Stomach smooth muscle (tissue), 2 donors: Measurements from ENCODE around the gene ANGPT4.

ENCODE experiments used
- H3K27ac ChIP-seq: one replicate; pipeline ENCODE4 v1.7.0; 2013; ENCODE audit warnings: mild to moderate bottlenecking, low read length, inconsistent platforms
- H3K27me3 ChIP-seq, 2 donors: one replicate each; pipeline ENCODE4 v1.7.0; 2013; ENCODE audit warnings: low read length in 2 of 2; ENCODE audit not compliant: insufficient read depth in 2 of 2, control insufficient read depth in 1 of 2
- H3K36me3 ChIP-seq, 2 donors: one replicate each; pipeline ENCODE4 v1.7.0; 2013; ENCODE audit warnings: low read length in 2 of 2; ENCODE audit not compliant: control insufficient read depth in 2 of 2, insufficient read depth in 2 of 2
- H3K4me1 ChIP-seq: one replicate; pipeline ENCODE4 v1.7.0; 2013; ENCODE audit warnings: low read length; ENCODE audit not compliant: control insufficient read depth, insufficient read depth
- H3K4me3 ChIP-seq, 2 donors: one replicate each; pipeline ENCODE4 v1.7.0; 2013; ENCODE audit warnings: low read length in 2 of 2
- H3K9ac ChIP-seq, 2 donors: one replicate each; pipeline ENCODE4 v1.7.0; 2013; ENCODE audit warnings: low read length in 2 of 2, mild to moderate bottlenecking in 1 of 2
- H3K9me3 ChIP-seq, 2 donors: one replicate each; pipeline ENCODE4 v1.7.0; 2013; ENCODE audit warnings: low read length in 2 of 2; ENCODE audit not compliant: control insufficient read depth in 2 of 2
- donor health status: healthy.
- donor health status: Pancreatic carcinoma.

ANGPT4 gene, protein sequence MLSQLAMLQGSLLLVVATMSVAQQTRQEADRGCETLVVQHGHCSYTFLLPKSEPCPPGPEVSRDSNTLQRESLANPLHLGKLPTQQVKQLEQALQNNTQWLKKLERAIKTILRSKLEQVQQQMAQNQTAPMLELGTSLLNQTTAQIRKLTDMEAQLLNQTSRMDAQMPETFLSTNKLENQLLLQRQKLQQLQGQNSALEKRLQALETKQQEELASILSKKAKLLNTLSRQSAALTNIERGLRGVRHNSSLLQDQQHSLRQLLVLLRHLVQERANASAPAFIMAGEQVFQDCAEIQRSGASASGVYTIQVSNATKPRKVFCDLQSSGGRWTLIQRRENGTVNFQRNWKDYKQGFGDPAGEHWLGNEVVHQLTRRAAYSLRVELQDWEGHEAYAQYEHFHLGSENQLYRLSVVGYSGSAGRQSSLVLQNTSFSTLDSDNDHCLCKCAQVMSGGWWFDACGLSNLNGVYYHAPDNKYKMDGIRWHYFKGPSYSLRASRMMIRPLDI

DNA sequence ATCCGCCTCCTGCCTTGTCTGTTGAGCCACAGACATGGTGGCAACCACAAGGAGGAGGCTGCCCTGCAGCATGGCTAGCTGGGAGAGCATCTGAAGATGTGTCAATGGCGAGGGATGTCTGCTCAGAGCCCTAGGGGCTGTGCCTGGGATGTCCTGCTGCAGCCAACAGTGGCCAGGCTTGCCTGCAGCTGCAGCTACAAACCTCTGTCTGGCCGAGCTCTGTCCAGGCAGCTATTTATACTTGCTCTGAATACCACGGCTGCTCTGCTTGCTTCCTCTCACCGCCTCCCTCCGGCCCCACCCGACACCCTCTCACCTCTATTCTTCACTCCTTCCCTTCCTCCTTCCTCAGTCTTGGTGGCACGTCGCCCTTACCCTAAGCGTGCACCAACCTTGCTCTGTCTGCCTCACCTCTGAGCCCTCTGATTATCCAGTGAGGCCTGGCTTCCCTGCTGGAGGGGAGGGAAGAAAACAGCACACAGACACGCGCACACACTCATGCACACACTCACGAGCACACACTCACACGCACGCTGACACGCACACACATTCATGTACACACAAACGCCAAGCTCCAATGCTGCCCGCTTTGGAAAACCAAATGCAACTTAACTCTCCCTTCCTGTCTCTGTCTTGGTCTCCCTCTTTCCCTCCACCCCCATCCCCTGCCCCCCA lies at the start of gene ANGPT4:
ANGPT4 (minus strand) TSS at position 210 of the 675 bp plus-strand sequence; CDS start at position 90, 120 bp downstream.
- H3K27me3 ChIP-seq: peaks cover 14 to 21% of the 10 kb centered on the region in 2 donors
- H3K4me3 ChIP-seq: no peak within 1 kb of the TSS
- H3K4me1 ChIP-seq: no peaks in the 10 kb centered on the region
- H3K27ac ChIP-seq: no peak within 1 kb of the TSS
- peaks cover 0 to 3% of the 10 kb centered on the region in 2 donors for H3K9me3 ChIP-seq
- no peak within 1 kb of the TSS for H3K9ac ChIP-seq
- no peaks in the 10 kb centered on the region for H3K36me3 ChIP-seq

DNA sequence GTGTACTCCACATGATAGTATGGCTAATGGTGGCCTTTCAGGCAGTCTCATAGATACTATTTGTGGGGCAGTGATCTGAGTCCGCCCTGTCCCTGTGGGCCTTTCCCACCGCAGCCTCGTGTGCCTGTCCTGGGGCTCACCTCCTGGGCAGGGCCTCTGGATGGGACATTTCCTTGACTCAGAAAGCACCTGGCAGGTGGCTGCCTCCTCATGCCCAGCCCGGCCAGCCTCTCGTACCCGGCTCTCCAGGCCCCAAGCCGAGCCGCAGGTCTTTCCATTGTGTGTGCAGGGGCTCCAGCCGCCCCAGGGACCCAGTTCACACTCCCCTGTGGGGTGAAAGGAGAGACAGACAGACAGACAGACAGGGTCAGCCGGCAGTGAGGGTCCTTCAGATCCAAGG lies 47.7 kb upstream of the ANGPT4 start:
- Histone ChIP-seq H3K4me1 (no peaks in the 10 kb centered on the region), H3K9ac (no peak overlapping the region), H3K9me3 (peaks cover 0 to 5% of the 10 kb centered on the region in 2 donors), H3K27me3 (peaks cover 4 to 18% of the 10 kb centered on the region in 2 donors), H3K27ac (no peak overlapping the region), H3K4me3 (no peak overlapping the region), H3K36me3 (no peaks in the 10 kb centered on the region)

DNA sequence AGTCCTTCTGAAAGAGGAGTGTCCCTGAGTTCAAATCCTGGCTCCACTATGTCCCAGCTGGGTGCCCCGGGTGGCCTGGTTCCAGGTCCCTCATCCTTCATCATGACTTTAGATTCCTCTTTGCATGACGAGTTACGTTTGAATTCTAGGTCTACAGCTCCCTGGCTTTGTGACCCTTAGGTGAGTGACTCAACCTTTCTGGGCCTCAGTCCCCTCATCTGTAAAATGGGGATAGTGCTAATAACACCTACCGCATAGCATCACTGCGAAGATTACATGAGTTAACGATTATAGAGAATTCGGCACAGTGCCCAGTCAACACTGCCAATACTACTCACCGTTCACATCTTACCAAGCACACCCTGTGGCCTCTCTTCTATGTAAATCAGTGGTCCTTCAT lies 46.5 kb upstream of the ANGPT4 start:
- Histone ChIP-seq H3K36me3 (no peaks in the 10 kb centered on the region), H3K9me3 (no peaks in the 10 kb centered on the region), H3K27me3 (peaks cover 4 to 14% of the 10 kb centered on the region in 2 donors), H3K9ac (no peak overlapping the region), H3K4me3 (no peak overlapping the region), H3K4me1 (no peaks in the 10 kb centered on the region), H3K27ac (no peak overlapping the region)

DNA sequence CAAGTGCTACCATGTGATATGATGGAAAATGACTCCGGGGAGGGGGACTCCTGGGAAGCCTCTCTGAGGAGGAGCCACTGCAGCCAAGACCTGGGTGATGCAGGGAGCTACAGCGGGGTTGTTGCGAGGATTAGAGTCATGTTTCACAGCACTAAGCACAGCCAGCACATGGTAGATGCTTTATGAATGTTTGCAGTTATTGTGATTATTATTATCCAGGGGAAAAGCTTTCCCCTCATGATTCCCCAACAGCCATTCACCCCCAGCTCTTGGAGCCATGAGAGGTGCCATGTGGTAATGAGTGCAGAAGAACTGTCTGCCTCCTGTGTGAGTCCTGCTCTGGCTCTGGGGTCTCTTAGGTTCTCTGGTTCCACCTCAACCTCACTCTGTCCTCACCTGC lies 46.1 kb upstream of the ANGPT4 start:
- Histone ChIP-seq H3K27ac (no peak overlapping the region), H3K9ac (no peak overlapping the region), H3K27me3 (peaks cover 4 to 14% of the 10 kb centered on the region in 2 donors), H3K36me3 (no peaks in the 10 kb centered on the region), H3K4me1 (no peaks in the 10 kb centered on the region), H3K9me3 (no peaks in the 10 kb centered on the region), H3K4me3 (no peak overlapping the region)

DNA sequence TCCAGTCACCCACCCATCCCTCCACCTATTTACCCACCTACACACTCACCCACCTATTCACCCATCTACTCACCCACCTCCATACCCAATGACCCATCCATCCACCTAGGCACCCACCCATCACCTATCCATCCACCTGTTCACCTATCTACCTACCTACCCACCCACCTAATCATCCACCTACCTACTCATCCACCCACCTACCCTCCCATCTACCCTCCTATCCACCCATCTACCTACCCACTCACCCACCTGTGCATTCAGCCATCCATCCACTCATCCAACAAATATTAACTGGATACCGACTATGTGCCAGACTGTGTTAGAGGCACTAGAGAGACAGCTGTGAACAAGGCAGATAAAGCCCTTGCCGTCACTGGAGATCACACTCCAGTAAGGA lies 45.6 kb upstream of the ANGPT4 start:
- Histone ChIP-seq H3K27me3 (peaks cover 6 to 15% of the 10 kb centered on the region in 2 donors), H3K4me3 (no peak overlapping the region), H3K9me3 (no peaks in the 10 kb centered on the region), H3K4me1 (no peaks in the 10 kb centered on the region), H3K36me3 (no peaks in the 10 kb centered on the region), H3K9ac (no peak overlapping the region), H3K27ac (no peak overlapping the region)

DNA sequence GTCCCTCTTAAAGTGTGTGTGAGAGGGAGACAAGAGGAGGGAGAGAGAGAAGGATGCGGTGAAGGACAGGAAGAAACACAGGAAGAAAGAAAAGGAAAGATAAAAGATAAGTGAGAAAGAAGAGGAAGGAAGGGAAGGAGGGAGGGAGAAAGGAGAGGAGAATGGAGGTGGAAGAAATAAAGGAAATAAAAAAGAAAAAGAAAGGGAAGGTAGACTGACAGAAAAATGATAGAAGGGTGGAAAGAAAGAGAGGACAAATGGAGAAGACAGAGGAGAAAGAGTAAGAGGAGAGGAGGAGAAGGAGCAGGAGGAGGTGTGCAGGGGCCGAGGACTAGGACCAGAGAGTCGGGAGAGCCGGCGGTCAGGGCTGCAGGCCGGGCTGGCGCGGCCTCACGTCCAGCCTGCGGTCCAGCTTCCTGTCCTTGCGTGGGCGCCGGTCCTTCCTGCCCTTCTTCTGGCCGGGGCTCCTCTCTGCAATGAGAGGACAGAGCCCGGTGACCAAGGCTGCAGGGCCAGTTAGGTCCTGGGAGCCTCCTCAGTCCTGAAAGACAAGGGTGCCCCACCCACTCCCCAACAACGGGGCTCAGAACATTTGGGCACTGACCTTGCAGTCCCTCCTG lies 44.0 kb upstream of the ANGPT4 start:
- Histone ChIP-seq H3K27me3 (peaks cover 13 to 22% of the 10 kb centered on the region in 2 donors), H3K36me3 (no peaks in the 10 kb centered on the region), H3K9ac (no peak overlapping the region), H3K9me3 (no peaks in the 10 kb centered on the region), H3K4me1 (peaks cover 4% of the 10 kb centered on the region), H3K27ac (no peak overlapping the region), H3K4me3 (no peak overlapping the region)

DNA sequence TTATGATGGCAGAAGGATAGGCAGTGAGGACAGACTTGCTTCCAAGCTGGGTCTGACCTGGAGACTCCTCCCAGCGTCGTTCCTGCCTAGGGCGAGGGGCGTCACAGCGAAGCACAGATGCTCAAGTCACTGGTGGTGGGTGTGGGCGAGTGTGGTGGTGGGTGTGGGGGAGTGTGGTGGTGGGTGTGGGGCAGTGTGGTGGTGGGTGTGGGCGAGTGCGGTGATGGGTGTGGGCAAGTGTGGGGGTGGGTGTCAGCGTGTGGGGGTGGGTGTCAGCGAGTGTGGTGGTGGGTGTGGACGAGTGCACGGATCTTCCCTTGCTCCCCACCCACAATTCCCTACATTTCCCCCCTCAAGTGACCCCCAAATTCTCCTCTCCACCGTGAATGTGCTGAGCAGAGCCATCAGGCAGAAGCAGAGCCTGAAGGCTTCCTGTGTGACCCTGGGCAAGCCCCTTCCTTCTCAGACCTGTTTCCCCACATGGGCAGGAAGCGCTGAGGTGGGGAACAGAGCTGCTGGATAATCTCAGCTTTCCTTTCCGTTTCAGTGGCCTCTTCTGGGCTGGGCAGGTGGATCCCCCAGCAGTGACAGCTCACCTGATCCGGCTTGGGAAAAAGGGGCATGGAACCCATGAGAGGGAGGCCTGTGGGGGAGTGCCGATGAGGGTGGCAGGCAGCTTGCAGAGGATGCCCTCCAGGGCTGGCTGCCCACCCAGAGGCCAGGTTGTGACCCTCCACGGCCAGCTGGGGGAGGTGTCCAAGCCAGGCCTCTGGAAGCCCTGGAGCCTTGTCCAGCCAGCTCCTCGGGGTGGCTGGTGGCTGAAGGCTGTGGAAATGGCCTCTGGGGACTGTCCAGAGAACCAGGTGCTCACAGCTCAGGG lies 43.0 kb upstream of the ANGPT4 start:
- Histone ChIP-seq H3K4me3 (no peak overlapping the region), H3K36me3 (no peaks in the 10 kb centered on the region), H3K9ac (no peak overlapping the region), H3K4me1 (peaks cover 4% of the 10 kb centered on the region), H3K27me3 (peaks cover 13 to 23% of the 10 kb centered on the region in 2 donors), H3K27ac (no peak overlapping the region), H3K9me3 (no peaks in the 10 kb centered on the region)

DNA sequence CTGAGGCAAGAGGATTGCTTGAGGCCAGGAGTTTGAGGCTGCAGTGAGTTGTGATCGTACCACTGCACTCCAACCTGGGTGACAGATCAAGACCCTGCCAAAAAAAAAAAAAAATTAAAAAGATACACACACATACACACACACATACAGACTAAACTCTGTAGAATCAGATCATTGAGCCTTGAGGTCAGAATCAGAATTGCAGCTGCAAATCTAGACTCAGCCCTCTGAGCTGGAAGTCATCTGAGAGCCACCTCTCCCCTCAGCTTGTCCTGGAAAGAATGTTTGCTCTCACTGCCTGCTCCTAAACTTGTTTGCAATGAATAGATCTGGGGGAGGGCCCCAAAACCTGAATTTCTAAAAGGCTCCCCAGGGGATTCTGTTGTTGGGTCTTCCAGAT lies 41.4 kb upstream of the ANGPT4 start:
- Histone ChIP-seq H3K27me3 (peaks cover 13 to 24% of the 10 kb centered on the region in 2 donors), H3K4me1 (peaks cover 4% of the 10 kb centered on the region), H3K9me3 (no peaks in the 10 kb centered on the region), H3K9ac (no peak overlapping the region), H3K4me3 (no peak overlapping the region), H3K36me3 (no peaks in the 10 kb centered on the region), H3K27ac (no peak overlapping the region)

DNA sequence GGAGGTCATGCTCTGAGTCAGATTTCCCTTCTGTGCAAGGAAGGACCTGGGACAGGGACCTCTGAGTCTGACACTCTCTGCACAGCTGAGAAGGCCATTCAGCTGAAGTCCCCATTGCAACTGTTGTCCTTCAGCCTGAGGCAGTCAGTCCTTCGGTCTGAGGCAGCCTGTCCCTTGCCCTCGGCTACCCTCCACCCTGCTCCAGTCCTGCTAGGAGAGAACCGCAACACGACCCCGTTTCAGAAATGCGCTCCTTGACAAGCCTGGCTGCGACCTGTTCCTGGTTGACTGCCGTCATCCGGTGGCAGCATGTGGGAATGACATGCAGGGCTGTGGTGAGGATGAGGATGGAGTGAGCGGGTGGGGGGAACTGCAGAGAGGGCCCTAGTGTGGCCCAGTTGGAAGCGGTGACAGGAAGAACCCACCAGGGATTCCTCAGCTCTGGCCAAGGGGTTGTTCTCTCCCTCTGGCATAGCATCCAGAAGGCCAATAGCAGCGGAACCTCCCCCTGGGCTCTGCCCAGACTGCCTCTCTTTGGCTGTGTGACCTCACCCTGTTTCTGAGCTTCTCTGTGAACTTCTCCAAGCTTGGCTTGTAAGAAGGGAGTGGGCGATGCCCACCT lies 40.3 kb upstream of the ANGPT4 start:
- Histone ChIP-seq H3K27me3 (peaks cover 13 to 24% of the 10 kb centered on the region in 2 donors), H3K36me3 (no peaks in the 10 kb centered on the region)

DNA sequence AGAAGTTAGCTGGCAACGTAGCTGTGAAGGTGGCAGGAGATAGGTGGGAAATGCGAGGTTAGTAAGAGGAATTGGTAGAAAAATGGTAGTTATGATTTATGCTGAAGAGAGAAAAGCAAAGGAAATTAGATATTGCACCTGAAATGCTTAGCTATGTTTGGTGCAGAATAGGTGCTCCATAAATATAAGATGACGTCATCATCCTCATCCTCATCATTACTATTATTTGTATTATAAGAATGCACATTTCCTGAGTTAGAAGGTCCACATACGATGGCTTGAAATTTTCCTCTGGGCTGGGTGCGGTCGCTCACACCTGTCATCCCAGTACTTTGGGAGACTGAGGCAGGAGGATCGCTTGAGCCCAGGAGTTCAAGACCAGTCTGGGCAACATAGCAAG lies 39.5 kb upstream of the ANGPT4 start:
- Histone ChIP-seq H3K36me3 (no peaks in the 10 kb centered on the region), H3K9ac (no peak overlapping the region), H3K27me3 (peaks cover 13 to 23% of the 10 kb centered on the region in 2 donors), H3K9me3 (no peaks in the 10 kb centered on the region), H3K4me1 (peaks cover 4% of the 10 kb centered on the region), H3K27ac (no peak overlapping the region), H3K4me3 (no peak overlapping the region)

More for the DNA sequence above, 40.3 kb upstream of the ANGPT4 start:
- no peak overlapping the region for H3K27ac ChIP-seq
- H3K4me3 ChIP-seq: no peak overlapping the region
- no peaks in the 10 kb centered on the region for H3K9me3 ChIP-seq
- H3K9ac ChIP-seq: no peak overlapping the region
- H3K4me1 ChIP-seq: peaks cover 4% of the 10 kb centered on the region
